Omental fat pad (tissue), 4 donors: Measurements from ENCODE around the gene IL1RAP. TPM values are rescaled to one million over a fixed set of nuclear protein-coding genes. Genes with fewer than 3 reads are reported as not detected.

Experiments used
- ATAC-seq: fragments of 150-250 bp; one replicate; pipeline ENCODE4 v1.9.1; 2016; ENCODE audit warnings: mild to moderate bottlenecking, moderate library complexity; ENCODE audit not compliant: low FRiP score
- DNase-seq: peaks from one replicate; pipeline ENCODE4 v3.0.0-alpha.2; 2019; ENCODE audit warnings: low spot score
- CTCF ChIP-seq, 3 donors: fragments of 450-650 bp; IDR thresholded peaks; one replicate each; pipeline ENCODE4 v1.5.1; 2016 to 2017; ENCODE audit warnings: antibody characterized with exemption in 3 of 3, mild to moderate bottlenecking in 3 of 3, moderate library complexity in 2 of 3
- total RNA-seq, 4 donors: library from RNA; depleted of rRNA; stranded (reverse); fragments of >200 nt; gene quantifications; one replicate each; pipeline ENCODE4 v1.1.0, GENCODE V29; 2016

Gene IL1RAP
- total RNA-seq, 4 donors from 2014 or later: 10.5 to 75.3 (median 23.4) TPM

- no peak for ATAC-seq
- no peak for DNase-seq
- no peak for TF ChIP-seq CTCF (IDR thresholded peaks at IDR 0.05)
Observed at GRCh38 chr3:190522621-190523222, 8.8 kb downstream of the IL1RAP start.

GRCh38 chr3:190524942-190525341, 11.1 kb downstream of the IL1RAP start:
- DNase-seq: no peak
- ATAC-seq: no peak
- TF ChIP-seq CTCF (IDR thresholded peaks at IDR 0.05): no peak

- DNase-seq (no peak), ATAC-seq (no peak)
- no peak for TF ChIP-seq CTCF (IDR thresholded peaks at IDR 0.05)
Observed at GRCh38 chr3:190525634-190526033, 11.7 kb downstream of the IL1RAP start.

GRCh38 chr3:190526787-190527762, 13.2 kb downstream of the IL1RAP start:
- TF ChIP-seq CTCF (IDR thresholded peaks at IDR 0.05): no peak
- DNase-seq: no peak
- ATAC-seq: peak; percentile 55

- DNase-seq (no peak), ATAC-seq (no peak)
- TF ChIP-seq CTCF (IDR thresholded peaks at IDR 0.05): no peak
Observed at GRCh38 chr3:190528706-190529105, 14.8 kb downstream of the IL1RAP start.

- TF ChIP-seq CTCF (IDR thresholded peaks at IDR 0.05): no peak
- DNase-seq (no peak), ATAC-seq (no peak)
Observed at GRCh38 chr3:190531406-190531805, 17.5 kb downstream of the IL1RAP start.
